B cell (primary cell): Measurements from ENCODE around the gene ARHGAP32. TPM values are rescaled to one million over a fixed set of nuclear protein-coding genes. Genes with fewer than 3 reads are reported as not detected.

Source experiments
- ATAC-seq: fragments of 200-7000 bp; cut with Tn5 transposase; one replicate; pipeline ENCODE4 v1.10.0; 2021; ENCODE audit warnings: low read depth, mild to moderate bottlenecking, moderate number of reproducible peaks, moderate library complexity
- CTCF ChIA-PET: fragments of 350-600 bp; sonication (Branson Sonifier 250); formaldehyde crosslinking; loops from one replicate; lab custom pipeline; 2021; ENCODE audit warnings: antibody characterized with exemption, inconsistent platforms; lab: Charles Lee
- POLR2A ChIA-PET: fragments of 350-600 bp; sonication (Branson Sonifier 250); formaldehyde crosslinking; loops from one replicate; lab custom pipeline; 2021; ENCODE audit warnings: antibody characterized with exemption; lab: Charles Lee
- DNase-seq: peaks from one replicate; pipeline ENCODE4 v3.0.0; 2013
- H2AFZ ChIP-seq: 2 replicates; pipeline ENCODE4 v1.6.1; 2012; ENCODE audit warnings: mild to moderate bottlenecking, low read depth, low read length; ENCODE audit not compliant: insufficient read depth, poor library complexity, severe bottlenecking
- H3K27ac ChIP-seq, 2 donors: 1 replicate in 1 of 2; 2 replicates in 1 of 2; pipeline ENCODE4 v1.5.1; 2012 to 2013; ENCODE audit warnings: low read length in 2 of 2, mild to moderate bottlenecking in 2 of 2, moderate library complexity in 1 of 2
- H3K27me3 ChIP-seq, 4 experiments: fragments of 200-600 bp in 1 of 4; sonication (generic) in 1 of 4; replicated peaks in 1 of 4; 1 replicate in 2 of 4; 2 replicates in 2 of 4; pipeline versions ENCODE4 v1.6.1 to v1.7.0; 2013 to 2016; ENCODE audit warnings: low read length in 3 of 4, mild to moderate bottlenecking in 2 of 4, mixed read lengths in 1 of 4, moderate library complexity in 1 of 4; ENCODE audit not compliant: insufficient read depth in 4 of 4, control insufficient read depth in 3 of 4; ENCODE audit errors: control extremely low read depth in 1 of 4
- H3K36me3 ChIP-seq, 2 experiments: replicated peaks in 1 of 2; 1 replicate in 1 of 2; 2 replicates in 1 of 2; pipeline versions ENCODE4 v1.6.1 to v1.7.1; 2013; ENCODE audit warnings: low read length in 1 of 2; ENCODE audit not compliant: insufficient read depth in 2 of 2, control insufficient read depth in 1 of 2; ENCODE audit errors: control extremely low read depth in 1 of 2, extremely low read depth in 1 of 2
- H3K4me1 ChIP-seq, 2 donors: fragments of 200-600 bp in 1 of 2; sonication (generic) in 1 of 2; 1 replicate in 1 of 2; 2 replicates in 1 of 2; pipeline versions ENCODE4 v1.5.1 to v1.6.1; 2013 to 2017; ENCODE audit warnings: low read length in 2 of 2; ENCODE audit not compliant: control insufficient read depth in 2 of 2, insufficient read depth in 2 of 2
- H3K4me2 ChIP-seq: replicated peaks from 2 replicates; pipeline ENCODE3; 2012; ENCODE audit warnings: mild to moderate bottlenecking, low read depth, low read length; ENCODE audit not compliant: poor library complexity, severe bottlenecking
- H3K4me3 ChIP-seq, 5 experiments: fragments of 200-600 bp in 1 of 5; sonication (generic) in 1 of 5; 1 replicate in 3 of 5; 2 replicates in 2 of 5; pipeline versions ENCODE4 v1.5.1 to v1.7.0; 2011 to 2016; ENCODE audit warnings: low read length in 4 of 5, mild to moderate bottlenecking in 4 of 5, low read depth in 2 of 5, control low read depth in 1 of 5, moderate library complexity in 1 of 5; ENCODE audit not compliant: insufficient read depth in 1 of 5; ENCODE audit errors: control extremely low read depth in 1 of 5, extremely low read depth in 1 of 5
- H3K79me2 ChIP-seq: fragments of 200-600 bp; sonication (generic); one replicate; pipeline ENCODE4 v1.6.0; 2016; ENCODE audit warnings: low read length; ENCODE audit not compliant: control insufficient read depth, insufficient read depth
- H3K9ac ChIP-seq: fragments of 200-600 bp; sonication (generic); 2 replicates; pipeline ENCODE4 v1.6.1; 2017; ENCODE audit warnings: mild to moderate bottlenecking, low read length, moderate library complexity
- H3K9me3 ChIP-seq, 3 donors: one replicate each; pipeline versions ENCODE4 v1.6.1 to v1.7.1; 2013; ENCODE audit warnings: low read length in 2 of 3; ENCODE audit not compliant: control insufficient read depth in 2 of 3, insufficient read depth in 1 of 3; ENCODE audit errors: control extremely low read depth in 1 of 3
- H4K20me1 ChIP-seq: 2 replicates; pipeline ENCODE4 v1.6.0; 2012; ENCODE audit warnings: mild to moderate bottlenecking, low read length; ENCODE audit not compliant: insufficient read depth, control insufficient read depth, poor library complexity, severe bottlenecking
- H3K27ac Mint-ChIP-seq: one replicate; pipeline ENCODE4 v1.8.0; 2021; ENCODE audit warnings: mixed read lengths
- H3K27me3 Mint-ChIP-seq: one replicate; pipeline ENCODE4 v1.8.0; 2021; ENCODE audit warnings: mixed read lengths
- H3K4me1 Mint-ChIP-seq: one replicate; pipeline ENCODE4 v1.8.0; 2021; ENCODE audit warnings: mixed read lengths
- H3K4me3 Mint-ChIP-seq: one replicate; pipeline ENCODE4 v1.8.0; 2021; ENCODE audit warnings: mixed read lengths
- H3K9me3 Mint-ChIP-seq: one replicate; pipeline ENCODE4 v1.8.0; 2022; ENCODE audit warnings: mixed read lengths; ENCODE audit not compliant: insufficient read depth
- CTCF ChIP-seq: fragments of 200-600 bp; IDR thresholded peaks from one replicate; pipeline ENCODE4 v1.8.0; 2022; ENCODE audit warnings: antibody characterized with exemption, mild to moderate bottlenecking
- EZH2 ChIP-seq: IDR thresholded peaks from 2 replicates; pipeline ENCODE4 v1.6.1; 2012; ENCODE audit warnings: borderline replicate concordance, low read depth, mild to moderate bottlenecking, moderate library complexity, low read length; ENCODE audit not compliant: insufficient read depth, poor library complexity, severe bottlenecking
- WGBS: methylation state at CpG from one replicate; pipeline ENCODE4 v1.1.5; 2013; ENCODE audit warnings: missing lambda C conversion rate; ENCODE audit not compliant: insufficient coverage; 5-methylcytosine and 5-hydroxymethylcytosine counted together
- intact Hi-C: fragments of 100-400 bp; cut with micrococcal nuclease; formaldehyde crosslinking; loops from one replicate; pipeline ENCODE4 v1.10.0; 2022
- polyA plus RNA-seq: library from polyadenylated mRNA; depleted of rRNA; stranded (reverse); fragments of >200 nt; gene quantifications from 2 replicates; pipeline ENCODE4 v1.2.3, GENCODE V29; 2012
- total RNA-seq, 2 donors: library from RNA; stranded (reverse); fragments of 120-200 nt in 1 of 2; gene quantifications; 1 replicate in 1 of 2; 2 replicates in 1 of 2; pipeline versions ENCODE4 v1.2.3 to v1.2.4, GENCODE V29; 2013 to 2022

The ARHGAP32 gene
- total and polyA plus RNA-seq, 2 donors (not counting 1 experiment from before 2014, with no cell fraction given): 4.4 to 10.6 TPM

- no peak for ATAC-seq
- H3K27me3 Mint-ChIP-seq: peaks cover 28% of the 10 kb centered on the region
- H4K20me1 ChIP-seq: no peaks in the 10 kb centered on the region
- intact Hi-C loops: no loop called here
- no peak overlapping the region for H3K27ac ChIP-seq
- H3K9me3 ChIP-seq: peaks cover 0 to 22% (median 0%) of the 10 kb centered on the region in 3 donors
- no peak overlapping the region for H3K4me2 ChIP-seq
- ChIA-PET CTCF (no interaction called here), POLR2A (no interaction called here)
- WGBS: 92% methylated on average over 12 of the region's 16 CpGs
- H3K4me3 ChIP-seq: no peak overlapping the region
- TF ChIP-seq EZH2 (no peak), CTCF (no peak)
- H3K9me3 Mint-ChIP-seq: no peaks in the 10 kb centered on the region
- no peak overlapping the region for H3K27ac Mint-ChIP-seq
- H3K79me2 ChIP-seq: no peaks in the 10 kb centered on the region
- no peak overlapping the region for H2AFZ ChIP-seq
- H3K4me1 ChIP-seq: no peaks in the 10 kb centered on the region
- H3K36me3 ChIP-seq: no peaks in the 10 kb centered on the region
- H3K9ac ChIP-seq: no peak overlapping the region
- peaks cover 0 to 23% (median 0%) of the 10 kb centered on the region in 4 experiments for H3K27me3 ChIP-seq
- DNase-seq: no peak
- no peak overlapping the region for H3K4me3 Mint-ChIP-seq
- H3K4me1 Mint-ChIP-seq: no peaks in the 10 kb centered on the region
These were observed 255.4 kb downstream of the ARHGAP32 start for GRCh38 chr11:128936606-128937251.

- H2AFZ ChIP-seq: no peak overlapping the region
- no peaks in the 10 kb centered on the region for H3K4me1 ChIP-seq
- ChIA-PET POLR2A (no interaction called here), CTCF (interaction anchor here (1.5 kb wide), 1 partner anchor 22 kb away, joined by 4 read pairs; no protein-coding TSS in a partner anchor)
- H3K9ac ChIP-seq: no peak overlapping the region
- no peaks in the 10 kb centered on the region for H4K20me1 ChIP-seq
- H3K27me3 ChIP-seq: peaks cover 0 to 27% (median 0%) of the 10 kb centered on the region in 4 experiments
- no peaks in the 10 kb centered on the region for H3K36me3 ChIP-seq
- ATAC-seq: no peak
- no peak overlapping the region for H3K27ac Mint-ChIP-seq
- H3K4me2 ChIP-seq: no peak overlapping the region
- no peak overlapping the region for H3K27ac ChIP-seq
- TF ChIP-seq CTCF (no peak), EZH2 (no peak)
- H3K4me1 Mint-ChIP-seq: no peaks in the 10 kb centered on the region
- no peaks in the 10 kb centered on the region for H3K79me2 ChIP-seq
- intact Hi-C loops: no loop called here
- H3K4me3 Mint-ChIP-seq: no peak overlapping the region
- 86% methylated on average over 10 of the region's 10 CpGs for WGBS
- H3K9me3 Mint-ChIP-seq: no peaks in the 10 kb centered on the region
- peaks cover 0 to 16% (median 0%) of the 10 kb centered on the region in 3 donors for H3K9me3 ChIP-seq
- no peak overlapping the region for H3K4me3 ChIP-seq
- no peak for DNase-seq
- peaks cover 25% of the 10 kb centered on the region for H3K27me3 Mint-ChIP-seq
These were observed 257.2 kb downstream of the ARHGAP32 start for GRCh38 chr11:128934926-128935325.
